ENCODE results near the gene C2orf72. TPM values are rescaled to one million over a fixed set of nuclear protein-coding genes. Genes with fewer than 3 reads are reported as not detected.

C2orf72 gene
- total and polyA plus RNA-seq, 2 of the 13 experiments (the other 11 are each of a cell fraction or from before 2014, with no cell fraction given) = 147 to 203 TPM

GRCh38 chr2:231038483-231039293 is 1.4 kb downstream of the C2orf72 start (continued):
- TF ChIP-seq, protein P1, sequence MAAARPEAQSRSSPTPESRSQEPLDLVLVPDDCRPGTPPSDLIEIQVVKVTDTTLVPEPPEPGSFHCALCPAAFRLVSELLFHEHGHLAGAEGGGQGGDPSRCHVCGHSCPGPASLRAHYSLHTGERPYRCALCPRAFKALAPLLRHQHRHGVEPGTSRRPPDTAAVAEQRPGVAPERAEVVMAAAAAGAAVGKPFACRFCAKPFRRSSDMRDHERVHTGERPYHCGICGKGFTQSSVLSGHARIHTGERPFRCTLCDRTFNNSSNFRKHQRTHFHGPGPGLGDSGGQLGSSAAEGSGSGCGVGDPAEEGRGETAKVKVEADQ (CRISPR knock-in tag; IDR thresholded peaks at IDR 0.05; ENCODE audit: borderline replicate concordance) = no peak
- TF ChIP-seq HNF1A (IDR thresholded peaks at IDR 0.05; ENCODE audit: low read depth) (no peak), HNF1A (CRISPR knock-in tag; IDR thresholded peaks at IDR 0.05; ENCODE audit: borderline replicate concordance) (no peak), ZNF761 (CRISPR knock-in tag; conservative IDR thresholded peaks at IDR 0.05) (no peak), KDM4B (CRISPR knock-in tag; IDR thresholded peaks at IDR 0.05) (no peak), EED (CRISPR knock-in tag; IDR thresholded peaks at IDR 0.05) (no peak), FOXA3 (CRISPR knock-in tag; IDR thresholded peaks at IDR 0.05) (no peak), MAFK (conservative IDR thresholded peaks at IDR 0.05 in 1 of 2, IDR thresholded peaks at IDR 0.05 in 1 of 2; ENCODE audit: low read length in 2 of 2) (no peak), NAIF1 (CRISPR knock-in tag; IDR thresholded peaks at IDR 0.05; ENCODE audit: borderline replicate concordance) (no peak), CHD2 (IDR thresholded peaks at IDR 0.05; ENCODE audit: low read depth, low read length) (no peak), ZNF354B (CRISPR knock-in tag; IDR thresholded peaks at IDR 0.05) (no peak), GLMP (CRISPR knock-in tag; IDR thresholded peaks at IDR 0.05; ENCODE audit: borderline replicate concordance) (no peak), HNRNPH1 (optimal IDR thresholded peaks at IDR 0.05; ENCODE audit: low read depth, low read length) (no peak), DR1 (CRISPR knock-in tag; IDR thresholded peaks at IDR 0.05) (no peak), ZBTB7B (CRISPR knock-in tag; IDR thresholded peaks at IDR 0.05) (0 out of 2 replicates have a peak, but pooled peaks have one; percentile 5), PCBP1 (IDR thresholded peaks at IDR 0.05; ENCODE audit: borderline replicate concordance, low read depth, low read length) (0 out of 2 replicates have a peak, but pooled peaks have one; percentile 70), SIN3B (IDR thresholded peaks at IDR 0.05; ENCODE audit: low read length) (no peak)
- TF ChIP-seq, protein P2, sequence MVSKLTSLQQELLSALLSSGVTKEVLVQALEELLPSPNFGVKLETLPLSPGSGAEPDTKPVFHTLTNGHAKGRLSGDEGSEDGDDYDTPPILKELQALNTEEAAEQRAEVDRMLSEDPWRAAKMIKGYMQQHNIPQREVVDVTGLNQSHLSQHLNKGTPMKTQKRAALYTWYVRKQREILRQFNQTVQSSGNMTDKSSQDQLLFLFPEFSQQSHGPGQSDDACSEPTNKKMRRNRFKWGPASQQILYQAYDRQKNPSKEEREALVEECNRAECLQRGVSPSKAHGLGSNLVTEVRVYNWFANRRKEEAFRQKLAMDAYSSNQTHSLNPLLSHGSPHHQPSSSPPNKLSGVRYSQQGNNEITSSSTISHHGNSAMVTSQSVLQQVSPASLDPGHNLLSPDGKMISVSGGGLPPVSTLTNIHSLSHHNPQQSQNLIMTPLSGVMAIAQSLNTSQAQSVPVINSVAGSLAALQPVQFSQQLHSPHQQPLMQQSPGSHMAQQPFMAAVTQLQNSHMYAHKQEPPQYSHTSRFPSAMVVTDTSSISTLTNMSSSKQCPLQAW (CRISPR knock-in tag; IDR thresholded peaks at IDR 0.05) = 0 out of 2 replicates have a peak, but pooled peaks have one; percentile 42

Measured in HepG2 (cell line).